Hematopoietic multipotent progenitor cell treated with erythropoietin and hydrocortisone succinate and interleukin-3 and kit ligand, for 15 days (in vitro differentiated cells): ENCODE results near the gene PDGFC.

Experiments
- DNase-seq: peaks from one replicate; pipeline ENCODE4 v3.0.0-alpha.2; 2015; ENCODE audit warnings: low spot score

PDGFC gene

DNA sequence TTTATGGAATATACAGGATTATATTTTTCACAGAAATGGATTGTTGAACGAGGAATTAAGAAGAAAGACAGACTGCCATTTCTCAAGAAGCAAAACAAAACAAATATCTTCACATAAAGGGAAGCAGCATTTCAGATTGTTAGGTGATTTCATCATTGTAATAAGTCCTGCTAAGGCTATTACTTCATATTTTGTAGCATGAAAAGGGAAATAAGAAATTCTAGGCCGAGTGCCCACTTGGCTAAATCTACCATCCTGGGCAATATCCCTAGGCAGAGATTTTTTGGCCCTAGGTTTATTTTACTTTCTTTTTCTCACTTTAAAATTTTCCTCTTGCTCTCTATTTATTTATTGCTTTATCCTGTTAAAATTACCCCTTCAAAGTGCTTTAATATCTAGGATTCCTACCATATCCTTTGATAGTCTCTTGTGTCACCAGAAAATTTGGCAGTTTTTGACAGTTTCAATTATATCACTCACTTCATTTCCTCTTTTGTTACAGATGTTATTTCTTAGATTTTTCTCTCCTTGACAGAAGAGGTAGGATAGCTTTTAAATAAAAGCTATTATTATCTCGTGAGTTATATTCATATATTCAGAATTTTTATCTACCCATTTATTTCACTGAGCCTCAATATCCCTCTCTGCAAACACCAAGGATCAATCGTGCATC, 142.3 kb downstream of the PDGFC start:
- DNase-seq: no peak

DNA sequence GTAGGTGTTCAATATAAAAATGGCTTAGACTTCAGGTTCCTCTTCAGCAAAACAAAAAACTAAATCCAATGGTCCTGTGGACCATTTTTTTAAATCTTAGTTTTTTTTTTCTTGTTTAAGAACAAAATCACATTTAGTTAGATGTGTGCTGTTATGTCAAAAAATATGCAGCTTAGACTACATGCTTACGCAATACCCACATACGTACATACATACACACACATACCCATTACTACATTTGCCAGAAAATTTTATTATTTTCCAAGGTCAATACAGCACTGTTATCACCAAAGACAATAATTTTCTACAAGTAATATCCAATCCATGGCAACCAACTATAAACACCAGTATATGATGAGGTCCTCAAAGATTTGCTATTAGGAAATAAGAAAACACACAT, 144.1 kb downstream of the PDGFC start:
- no peak for DNase-seq

DNA sequence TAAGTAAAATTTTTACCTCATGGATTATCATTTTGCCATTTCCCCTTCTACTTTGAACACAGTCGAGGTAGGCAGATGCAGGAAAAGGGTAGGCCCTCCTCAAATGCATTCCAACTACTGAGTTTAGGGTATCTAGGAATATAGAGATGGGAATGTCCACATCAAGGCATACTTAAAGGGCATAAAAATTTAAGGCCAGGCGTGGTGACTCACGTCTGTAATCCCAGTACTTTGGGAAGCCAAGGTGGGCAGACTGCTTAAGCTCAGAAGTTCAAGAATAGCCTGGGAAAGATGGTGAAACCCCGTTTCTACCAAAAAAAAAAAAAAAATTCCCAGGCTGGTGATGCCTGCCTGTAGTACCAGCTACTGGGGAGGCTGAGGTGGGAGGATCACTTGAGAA, 146.5 kb downstream of the PDGFC start:
- no peak for DNase-seq

DNA sequence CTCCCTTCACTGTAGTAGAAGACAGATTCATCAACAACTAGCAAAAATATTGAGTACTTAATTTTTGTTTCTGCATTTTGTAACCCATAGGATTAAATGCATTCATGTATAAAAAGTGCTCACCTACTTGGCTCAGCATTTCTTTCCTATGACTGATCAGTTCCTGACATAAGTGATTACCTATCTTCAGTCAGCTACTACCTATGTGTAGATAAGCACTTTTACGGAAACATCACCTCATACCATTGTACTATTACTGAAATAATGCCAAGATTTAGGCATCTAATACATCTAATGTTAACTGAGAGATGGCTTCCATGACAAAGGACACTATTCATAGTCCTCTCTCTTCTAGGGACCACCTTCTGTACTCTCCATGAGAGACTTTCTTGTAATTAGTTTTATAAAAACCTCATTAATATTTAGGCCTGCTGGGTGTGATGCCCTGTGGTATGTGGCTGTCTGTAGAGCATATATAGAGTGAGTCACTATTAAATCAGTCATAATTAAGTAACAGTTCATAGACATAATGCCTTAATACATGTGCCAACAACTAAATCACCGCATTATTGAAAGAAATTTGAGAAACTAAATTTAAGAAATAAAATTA, 147.0 kb downstream of the PDGFC start:
- DNase-seq: no peak

DNA sequence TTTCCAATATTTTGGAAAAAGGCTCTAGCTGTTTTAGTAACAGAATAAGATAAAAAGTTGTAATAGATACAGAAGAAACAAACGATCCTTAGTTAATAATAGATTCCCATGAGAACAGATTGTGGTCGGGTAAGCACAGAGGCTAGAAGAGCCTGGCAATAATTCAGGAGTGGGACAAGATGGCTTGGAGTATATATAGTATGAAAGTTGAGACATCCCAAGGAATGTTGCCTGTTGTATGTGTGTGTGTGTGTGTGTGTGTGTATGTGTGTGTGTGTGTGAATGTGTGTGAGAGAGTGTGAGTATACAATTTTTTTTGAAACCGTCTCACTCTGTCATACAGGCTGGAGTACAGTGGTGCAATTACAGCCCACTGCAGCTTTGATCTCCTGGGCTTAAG, 150.7 kb downstream of the PDGFC start:
- no peak for DNase-seq

DNA sequence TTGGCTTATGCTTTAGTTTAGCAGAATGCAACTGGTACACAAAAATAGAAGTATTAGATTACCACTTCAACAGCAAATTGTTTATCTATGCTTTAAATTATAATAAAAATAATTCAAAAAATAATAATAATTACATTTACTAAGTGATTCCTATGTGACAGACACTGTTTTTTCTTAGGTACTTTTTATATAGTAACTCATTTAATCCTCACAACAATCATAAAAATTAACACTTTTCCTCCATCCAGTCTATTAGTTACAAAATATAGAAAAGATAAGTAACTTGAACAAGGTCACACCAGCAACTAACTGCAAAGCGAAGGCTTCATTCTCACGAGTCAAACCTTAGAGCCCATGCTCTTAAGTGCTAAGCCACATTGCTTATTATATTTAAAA, 155.2 kb downstream of the PDGFC start:
- DNase-seq: no peak

DNA sequence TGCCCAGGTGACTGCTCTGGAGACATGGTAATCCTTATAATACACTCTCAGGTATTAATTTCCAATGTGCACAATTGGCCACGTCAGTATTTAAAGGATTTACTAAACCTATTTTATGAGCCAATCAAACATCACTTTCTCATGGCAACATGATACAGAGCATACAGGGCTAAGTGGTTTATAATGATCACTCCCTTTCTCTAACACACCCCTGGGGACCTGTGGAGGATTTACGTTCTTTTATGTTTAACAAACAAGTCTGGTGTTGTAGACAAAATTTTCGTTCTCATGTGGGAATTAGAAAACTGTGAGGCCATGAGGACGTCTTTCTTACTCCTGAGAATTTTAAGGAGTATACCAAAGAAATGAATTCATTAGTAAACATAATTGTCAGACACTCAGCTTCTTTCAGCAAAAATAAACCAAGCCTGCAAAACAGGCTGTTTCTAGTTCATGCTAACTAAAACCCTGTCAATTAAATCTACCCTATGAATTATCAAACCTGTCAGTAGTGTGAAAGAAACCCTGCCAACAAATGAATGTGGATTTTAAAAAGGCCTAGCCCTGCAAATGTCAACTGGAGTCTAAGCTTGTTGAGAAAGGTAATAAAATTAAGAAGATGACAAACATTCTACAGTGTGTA, 155.8 kb downstream of the PDGFC start:
- no peak for DNase-seq

DNA sequence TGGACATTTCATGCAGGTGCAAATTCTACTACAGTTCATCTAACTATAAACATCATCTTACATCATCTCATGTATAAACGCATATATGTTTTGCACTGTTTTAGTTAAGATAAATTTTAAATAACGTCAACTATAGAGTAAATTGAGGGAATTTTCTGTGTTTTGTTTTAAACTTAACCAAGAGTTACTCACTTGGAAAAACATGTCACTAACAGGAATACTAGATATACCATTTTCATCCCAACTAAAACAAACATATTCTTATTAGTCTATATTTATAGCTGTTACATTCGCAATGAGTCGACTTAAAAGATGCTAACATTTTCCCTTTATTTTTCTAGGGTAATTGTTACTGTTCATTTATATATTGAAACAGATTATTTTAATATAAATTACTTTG, 159.6 kb downstream of the PDGFC start:
- DNase-seq: no peak

DNA sequence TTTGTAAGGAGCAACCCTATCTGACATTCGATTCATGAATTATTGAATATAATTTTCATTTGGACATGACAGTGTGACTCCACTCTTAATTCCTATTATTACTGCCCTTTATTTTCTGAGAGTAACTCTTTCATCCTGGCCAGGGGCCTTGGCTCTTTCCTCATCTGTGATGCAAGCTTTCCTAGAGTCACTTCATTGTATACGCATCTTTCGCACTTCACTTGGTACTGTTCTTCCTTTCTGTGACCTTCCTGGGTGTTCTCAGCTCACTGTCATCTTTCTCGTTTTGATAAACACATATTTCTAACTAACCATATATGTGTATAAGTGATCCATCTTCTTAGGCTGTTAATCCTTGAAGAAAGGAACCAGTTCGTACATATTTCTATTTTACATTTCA, 160.3 kb downstream of the PDGFC start:
- no peak for DNase-seq

DNA sequence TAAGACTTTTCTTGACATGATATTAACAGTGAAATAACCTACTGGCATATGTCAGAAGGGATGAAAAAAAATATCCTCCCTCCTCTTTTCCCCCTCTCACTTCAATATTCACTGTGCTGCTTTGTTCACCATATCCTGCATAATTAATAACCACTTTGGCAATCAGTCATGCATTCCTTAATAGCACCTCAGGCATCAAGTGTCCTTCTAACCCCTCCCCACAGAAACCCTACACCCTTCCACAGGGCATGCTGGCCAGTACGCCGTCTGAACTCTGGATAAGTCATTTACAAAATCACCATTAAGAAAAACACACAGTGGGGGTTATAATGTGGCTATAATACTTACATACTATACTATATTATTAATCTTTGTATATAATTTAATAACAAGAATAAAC, 165.9 kb downstream of the PDGFC start:
- no peak for DNase-seq

DNA sequence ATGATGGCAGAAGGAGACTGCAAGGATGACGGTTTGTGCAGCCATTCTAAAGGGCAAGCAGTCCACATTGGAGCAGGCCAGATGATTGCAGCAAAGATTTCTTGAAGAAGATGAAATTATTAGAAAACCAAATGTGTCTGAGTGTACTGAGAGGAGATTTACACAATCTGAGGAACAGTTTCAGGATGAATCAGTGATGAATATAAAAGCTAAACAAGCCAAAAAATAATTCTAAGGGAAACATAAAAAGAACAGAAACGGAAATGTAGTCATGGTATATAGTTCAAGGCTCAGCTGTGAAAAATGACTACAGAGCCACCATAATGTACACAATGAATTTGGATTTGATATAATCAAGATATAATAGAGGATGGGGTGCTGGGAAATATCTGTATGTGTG, 168.5 kb downstream of the PDGFC start:
- no peak for DNase-seq

DNA sequence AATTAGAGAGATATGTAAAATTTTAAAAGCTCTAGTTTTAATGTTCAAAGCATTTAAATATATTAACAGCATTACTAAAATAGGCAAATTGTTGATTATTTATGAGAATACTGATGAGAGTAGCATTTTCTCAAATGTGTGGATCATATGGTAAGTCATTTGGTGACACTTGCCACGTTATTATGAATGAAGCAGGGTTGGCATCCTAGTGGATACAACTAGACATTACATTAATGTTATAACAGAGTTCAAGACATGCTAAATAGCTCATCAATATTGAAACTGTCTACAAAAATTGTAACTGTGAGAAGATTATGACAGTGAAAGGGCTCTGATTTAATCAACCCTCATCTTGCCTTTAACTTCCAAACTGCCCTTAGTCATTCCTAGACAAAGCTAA, 171.1 kb downstream of the PDGFC start:
- no peak for DNase-seq

DNA sequence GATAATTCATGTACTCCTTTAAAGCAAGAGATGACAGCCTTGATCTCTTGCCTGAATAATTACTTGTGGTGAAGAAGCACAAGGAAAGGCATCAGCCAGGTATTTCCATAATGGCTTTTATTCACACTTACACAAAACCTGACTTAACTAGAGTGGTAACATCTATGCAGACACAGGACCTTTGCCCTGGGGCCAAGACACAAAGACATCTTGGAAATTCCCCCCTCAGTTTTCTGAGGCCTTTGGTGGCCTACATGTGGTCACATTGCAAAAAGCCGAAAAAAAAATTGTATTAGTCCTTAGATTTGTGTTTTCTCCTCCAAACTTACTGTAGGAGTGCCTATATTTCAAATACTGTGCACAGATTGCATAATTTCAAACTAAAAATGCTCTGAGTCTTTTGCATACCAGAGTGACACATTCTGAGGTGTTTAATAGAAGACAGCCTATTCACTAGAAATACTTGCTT, 172.4 kb downstream of the PDGFC start:
- DNase-seq: no peak

DNA sequence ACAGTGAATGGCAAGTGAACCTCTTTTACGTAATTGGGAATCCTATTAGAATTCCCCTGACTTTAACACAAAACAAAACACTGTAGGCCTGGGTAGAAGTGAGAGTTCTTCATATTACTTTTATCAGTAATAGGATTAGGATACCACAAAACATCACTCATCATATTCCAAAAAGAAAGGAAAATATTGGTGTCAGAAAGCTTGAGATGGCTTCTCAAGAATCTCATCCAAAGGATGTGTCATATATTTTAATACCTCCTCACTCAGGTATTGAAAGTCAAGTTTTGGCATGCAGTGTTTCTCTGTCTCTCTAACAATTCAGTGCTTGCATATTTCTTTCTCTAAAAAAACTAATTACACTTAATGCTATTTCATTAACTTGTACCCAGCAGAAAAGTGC, 173.2 kb downstream of the PDGFC start:
- no peak for DNase-seq

DNA sequence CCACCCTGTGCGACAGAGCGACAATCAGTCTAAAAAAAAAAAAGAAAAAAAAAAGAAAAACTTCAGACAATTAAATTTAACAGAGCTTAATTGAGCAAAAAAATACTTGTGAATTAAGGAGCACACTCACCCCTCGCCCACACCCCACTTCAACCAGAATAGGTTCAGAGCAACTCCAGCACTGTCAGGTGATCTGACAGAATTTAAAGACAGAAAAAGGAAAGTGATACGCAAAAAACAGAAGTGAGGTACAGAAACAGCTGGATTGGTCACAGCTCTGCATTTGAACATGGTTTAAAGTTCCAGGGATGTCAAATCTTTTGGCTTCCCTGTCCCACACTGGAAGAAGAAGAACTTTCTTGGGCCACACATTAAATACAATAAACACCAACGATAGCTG, 174.4 kb downstream of the PDGFC start:
- DNase-seq: no peak

DNA sequence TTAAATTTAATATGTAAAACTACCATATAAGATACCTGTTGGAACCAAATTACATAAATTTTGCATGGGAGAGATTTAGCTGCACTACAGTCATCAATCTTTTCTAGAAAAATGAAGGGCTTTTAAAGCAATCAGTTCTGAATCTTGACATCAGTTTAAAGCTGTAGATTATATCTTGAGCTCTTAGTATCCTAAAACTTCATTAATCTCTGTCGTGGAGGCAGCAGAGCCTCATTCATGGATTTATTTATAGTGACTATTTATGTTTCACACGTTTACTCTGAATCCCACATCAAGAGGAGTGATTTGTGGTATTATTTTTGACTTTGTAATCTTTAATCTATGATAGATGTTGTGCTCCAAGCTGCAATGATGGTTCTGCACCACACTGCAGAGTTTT, 175.9 kb downstream of the PDGFC start:
- DNase-seq: no peak

DNA sequence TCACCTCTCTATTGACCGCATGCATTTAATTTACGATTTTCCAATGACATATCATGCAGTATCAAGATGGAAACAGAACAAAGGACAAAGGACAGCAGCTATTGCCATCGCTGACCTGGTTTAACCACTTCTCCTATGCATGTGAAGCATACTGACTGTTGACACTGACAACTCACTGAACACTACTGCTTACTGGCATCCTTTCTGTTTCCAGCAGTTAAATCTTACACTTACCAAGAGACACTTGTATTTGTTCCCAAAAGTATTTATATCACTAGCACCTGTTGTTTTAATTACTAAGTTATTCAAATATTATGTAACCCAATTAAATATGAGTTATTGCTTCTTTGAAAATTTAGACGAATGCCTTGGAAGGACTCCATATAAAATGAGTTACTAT, 176.7 kb downstream of the PDGFC start:
- DNase-seq: no peak

DNA sequence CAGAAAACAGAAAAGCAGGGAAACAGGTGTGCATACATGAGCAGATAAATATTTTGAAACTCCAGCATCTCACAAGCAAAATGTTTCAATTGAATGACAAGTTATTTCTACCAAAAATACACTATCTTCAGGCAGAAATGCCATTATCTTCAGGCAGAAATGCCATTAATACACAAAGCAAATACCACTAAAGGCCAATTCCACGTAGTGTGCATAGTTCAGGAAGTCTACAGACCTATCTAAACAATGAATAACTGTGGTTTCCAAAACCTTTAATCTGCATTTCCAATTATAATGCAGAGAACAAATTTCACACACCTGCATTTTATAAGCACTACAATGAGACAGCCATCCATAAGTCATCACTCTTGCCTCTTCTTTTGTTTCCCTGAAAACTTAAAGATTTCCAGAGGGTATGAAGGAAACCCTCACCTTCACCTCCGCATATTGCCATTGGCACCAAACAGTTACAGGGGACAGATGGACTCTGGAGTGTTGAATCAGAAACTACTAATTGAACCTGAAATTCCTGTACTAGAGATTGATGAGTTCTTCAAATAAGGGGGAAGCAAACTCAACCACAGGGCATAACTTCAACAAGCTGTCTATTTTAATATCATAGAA, 179.0 kb downstream of the PDGFC start:
- no peak for DNase-seq

DNA sequence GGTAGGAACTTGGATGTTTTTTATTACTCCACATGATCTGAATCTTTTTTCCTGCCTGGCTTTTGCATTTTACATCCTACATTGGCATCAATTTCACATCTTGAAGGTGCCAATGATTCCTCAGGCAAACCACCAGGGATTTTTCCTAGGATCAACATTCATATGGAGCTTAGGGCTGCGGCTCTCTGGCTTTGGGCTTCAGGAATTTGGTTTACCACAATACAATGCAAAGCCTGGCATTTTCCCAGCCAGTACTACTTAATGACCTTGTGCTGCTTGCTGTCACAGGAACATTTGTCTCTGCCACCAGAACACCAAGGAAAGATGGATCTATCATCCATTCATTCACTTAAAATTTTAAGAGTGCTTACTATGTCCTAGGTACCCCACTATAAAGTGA, 180.7 kb downstream of the PDGFC start:
- DNase-seq: no peak

DNA sequence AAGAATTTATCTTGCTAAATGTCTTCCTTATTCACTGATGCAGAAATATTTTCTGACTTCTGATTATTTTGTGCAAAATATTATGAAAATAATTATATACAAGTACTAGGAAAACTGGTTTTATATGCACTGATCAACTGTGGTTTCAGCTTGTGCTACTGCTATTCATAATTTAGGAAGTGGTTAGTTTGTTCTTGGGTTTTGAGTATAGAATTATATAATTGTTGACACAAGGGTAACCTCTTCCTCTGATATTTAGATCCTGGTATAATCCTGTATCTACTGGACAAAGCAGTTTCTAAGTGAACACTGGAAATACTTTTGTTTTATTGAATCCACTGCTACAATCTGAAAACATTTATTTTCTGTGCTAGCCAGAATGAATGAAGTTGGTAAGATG, 182.8 kb downstream of the PDGFC start:
- no peak for DNase-seq

DNA sequence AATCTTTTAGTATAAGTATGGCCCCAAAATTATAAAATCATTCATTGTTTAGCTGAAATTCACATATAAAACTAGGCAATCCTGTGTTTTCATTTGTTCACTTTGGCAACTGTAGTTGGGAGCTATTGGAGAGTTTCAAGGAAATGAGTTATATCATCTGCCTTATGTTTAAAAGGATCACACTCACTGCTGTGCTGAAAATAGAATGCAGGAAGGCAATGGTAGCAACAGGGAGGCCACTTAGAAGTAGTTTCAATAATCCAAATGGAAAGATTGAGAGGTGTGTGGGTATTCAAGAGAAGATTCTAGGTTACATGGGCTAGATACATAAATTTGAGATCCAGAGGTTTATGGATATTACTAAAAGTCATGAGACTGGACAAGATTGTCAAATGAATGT, 184.9 kb downstream of the PDGFC start:
- DNase-seq: no peak

DNA sequence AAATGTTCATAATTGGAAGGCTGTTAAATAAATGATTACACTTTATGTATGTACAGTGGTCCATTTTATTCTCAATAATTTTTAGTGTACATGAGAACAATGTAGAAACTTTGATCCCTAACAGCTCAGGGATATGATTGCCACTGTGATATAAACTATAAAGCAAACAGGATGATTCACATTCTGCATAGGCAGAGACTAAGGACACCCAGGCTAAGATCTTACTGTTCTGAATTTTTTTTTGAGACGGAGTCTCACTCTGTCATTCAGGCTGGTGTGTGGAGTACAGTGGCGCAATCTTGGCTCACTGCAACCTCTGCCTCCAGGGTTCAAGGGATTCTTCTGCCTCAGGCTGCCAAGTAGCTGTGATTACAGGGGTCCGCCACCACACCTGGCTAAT, 186.6 kb downstream of the PDGFC start:
- DNase-seq: no peak

DNA sequence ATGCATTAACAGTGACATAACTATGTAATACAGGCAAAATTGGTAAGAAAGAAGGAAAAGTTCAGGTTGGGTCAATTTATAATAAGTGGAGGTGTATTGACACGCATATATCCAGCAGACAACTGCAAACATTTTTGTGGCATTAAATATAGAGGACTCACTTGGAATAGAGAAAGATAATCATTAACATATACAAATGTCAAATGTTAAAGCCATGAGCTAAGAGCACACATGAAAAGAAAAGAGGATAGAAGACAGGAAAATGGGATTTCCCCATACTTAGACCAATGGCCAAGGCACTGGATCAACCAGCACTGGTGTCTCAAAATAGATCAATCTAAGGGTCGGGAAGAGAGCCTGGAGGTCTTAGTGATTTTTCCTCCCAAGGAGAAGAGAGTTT, 187.6 kb downstream of the PDGFC start:
- DNase-seq: no peak
